GM19395 (cell line): Measurements from ENCODE around the gene CHN1.
A peak's percentile ranks its signal among the peaks of the same experiment; 100 is the strongest.

Experiments
- ATAC-seq: cut with Tn5 transposase; IDR thresholded peaks from one replicate; pipeline ENCODE4 v1.9.1; 2021; ENCODE audit warnings: mild to moderate bottlenecking, moderate library complexity; ENCODE audit not compliant: unreplicated experiment

Gene CHN1

GRCh38 chr2:175010848-175011254, 5.7 kb upstream of the CHN1 start:
- ATAC-seq = no peak

DNA sequence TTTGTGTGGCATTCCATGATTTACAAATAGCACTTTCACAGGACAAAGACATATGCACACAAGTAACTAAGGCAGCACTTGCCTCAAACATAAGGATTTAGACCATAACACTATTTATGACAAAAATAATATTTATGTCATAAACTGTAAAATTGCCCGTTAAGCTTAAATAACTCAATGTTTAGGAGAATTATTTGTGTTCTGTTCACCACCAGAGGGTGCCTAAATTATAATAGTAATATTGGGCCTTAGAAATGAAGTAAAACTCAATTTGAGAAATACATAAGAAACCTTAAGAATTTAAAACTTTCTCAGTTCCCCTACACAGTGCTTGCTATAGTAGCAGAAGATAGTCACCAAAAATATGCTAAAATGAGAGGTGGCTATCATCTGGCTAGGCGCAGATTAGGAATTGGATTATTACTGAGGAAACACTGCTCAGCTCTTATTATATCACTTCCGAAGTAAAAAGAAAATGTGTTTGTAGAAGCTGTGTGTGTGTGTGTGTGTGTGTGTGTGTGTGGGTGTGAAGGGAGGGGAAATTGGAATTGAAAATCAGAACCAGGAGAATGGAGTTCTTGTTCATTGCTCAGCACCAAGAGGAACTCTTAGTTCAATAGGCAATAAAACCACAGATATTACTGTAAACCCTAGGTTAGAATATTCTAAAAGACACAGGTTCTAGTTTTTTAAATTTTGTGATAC, 4.9 kb upstream of the CHN1 start:
- ATAC-seq = no peak

GRCh38 chr2:175008801-175009495, 3.8 kb upstream of the CHN1 start:
- no peak for ATAC-seq

DNA sequence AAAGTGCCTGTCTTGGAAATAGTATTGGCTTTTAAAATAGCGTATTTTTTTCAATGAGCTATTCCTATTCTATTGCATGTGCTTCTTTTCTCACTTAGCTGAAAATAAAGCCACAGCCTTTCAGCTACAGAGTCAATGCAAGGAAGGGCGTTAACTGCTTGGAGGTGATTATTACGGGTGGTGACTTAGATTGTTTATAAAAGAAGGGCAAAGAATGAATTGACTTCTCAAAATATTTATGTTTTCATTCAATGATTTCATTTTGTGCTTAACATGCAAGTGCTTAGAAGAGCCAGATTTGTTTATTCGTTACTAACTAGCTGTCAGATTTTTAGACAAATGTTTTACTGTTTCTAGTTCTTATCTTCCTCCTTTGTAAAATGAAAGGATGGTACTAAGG, 2.8 kb upstream of the CHN1 start:
- no peak for ATAC-seq

DNA sequence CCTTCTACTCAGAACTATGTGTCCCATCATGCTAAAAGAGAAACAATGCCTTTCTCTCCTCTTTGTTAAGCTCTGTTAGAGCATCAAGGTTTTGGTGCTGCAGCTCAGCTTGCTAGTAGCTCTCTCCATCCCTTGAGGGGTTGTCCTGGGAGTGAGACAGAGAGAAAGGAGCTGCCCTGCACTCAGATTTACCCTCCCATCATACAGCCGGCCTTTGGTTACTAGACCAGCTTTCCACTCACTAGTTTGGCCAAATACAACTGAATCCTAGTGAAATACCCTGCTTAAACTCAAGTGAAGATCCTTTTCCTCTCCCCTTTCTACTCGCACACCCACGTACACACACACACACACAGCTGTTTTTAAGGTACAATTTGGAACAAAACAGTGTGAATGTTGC, 2.3 kb upstream of the CHN1 start:
- ATAC-seq = no peak

- no peak for ATAC-seq
These were observed 1.1 kb upstream of the CHN1 start for GRCh38 chr2:175006281-175006680.

DNA sequence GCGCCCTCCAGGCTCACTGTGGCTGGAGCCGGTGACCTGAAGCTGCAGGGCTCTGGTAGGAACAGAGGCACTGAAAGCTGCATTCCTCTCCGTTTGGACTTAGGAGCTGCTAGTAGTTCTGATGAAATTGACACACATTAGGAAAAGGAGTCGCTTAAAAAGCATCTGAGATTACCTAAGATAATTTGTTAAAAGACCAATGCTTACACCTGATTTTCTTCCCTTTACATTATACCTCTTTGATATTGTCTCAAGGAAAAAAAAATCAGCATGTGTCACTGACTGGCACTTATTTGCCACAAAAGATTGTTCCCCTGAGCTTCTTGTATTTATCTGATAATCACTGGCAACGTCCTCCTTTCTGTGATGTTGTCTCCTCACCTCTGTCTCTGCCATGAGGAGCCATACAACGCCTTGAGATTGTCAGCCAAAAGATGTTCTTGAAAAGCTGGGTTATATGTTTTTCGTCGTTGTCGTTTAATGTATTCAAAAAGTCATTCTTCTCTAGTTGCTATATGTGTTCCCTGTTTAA, 618 bp upstream of the CHN1 start:
- ATAC-seq = no peak

DNA sequence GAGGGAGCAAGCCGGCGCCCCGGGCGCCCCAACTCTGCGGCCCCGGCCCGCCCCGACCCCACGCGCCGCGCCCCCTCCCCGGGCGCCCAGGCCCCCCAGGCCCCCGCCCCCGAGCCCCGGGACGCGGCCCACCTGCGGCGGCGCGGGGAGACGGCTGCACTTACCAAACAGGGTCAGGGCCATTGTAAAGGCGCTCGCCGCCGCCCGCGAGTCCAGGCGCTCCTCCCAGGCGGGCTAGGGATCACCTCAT, 526 bp downstream of the CHN1 start:
- ATAC-seq = peak; percentile 59

DNA sequence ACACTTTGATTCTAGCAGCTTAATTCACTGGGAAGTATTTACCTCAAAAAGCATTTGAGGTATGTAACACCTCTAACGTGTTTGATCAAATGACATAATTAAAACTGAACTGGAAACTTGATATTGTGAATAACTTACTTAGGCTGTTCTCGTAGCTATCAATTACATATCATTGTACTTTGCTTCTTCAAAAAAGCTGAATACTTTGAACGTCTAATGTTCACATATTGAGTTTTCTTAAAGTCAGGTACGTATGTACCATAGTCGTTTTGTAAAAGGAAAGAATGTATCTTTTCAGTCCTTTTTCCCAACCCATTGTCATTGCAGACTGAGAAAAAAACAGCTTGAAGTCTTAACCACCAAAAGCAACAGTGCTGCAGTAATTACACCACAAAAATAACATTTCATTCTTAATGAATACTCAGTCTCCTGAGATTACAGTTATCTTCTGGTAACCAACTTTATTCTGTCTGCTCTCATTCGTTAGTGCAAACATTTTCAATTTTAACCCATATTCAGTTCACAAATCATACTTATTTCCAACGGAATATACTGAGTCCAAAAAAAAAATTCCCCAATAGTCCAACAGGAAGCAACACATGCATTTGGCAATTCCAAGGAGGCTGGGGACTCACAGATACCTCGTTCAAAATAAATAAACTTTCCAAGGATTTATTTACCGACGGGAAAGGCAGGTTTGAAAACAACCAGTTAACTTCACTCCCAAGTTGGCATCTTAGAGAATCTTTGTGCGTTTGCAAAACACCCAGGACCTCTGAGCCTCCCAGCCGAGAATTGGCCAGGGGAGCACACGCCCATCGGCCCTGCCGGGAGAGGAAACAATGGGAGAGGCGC, 1.1 kb downstream of the CHN1 start:
- peak; percentile 26 for ATAC-seq

- no peak for ATAC-seq
These were observed 2.5 kb downstream of the CHN1 start for GRCh38 chr2:175002547-175003274.

DNA sequence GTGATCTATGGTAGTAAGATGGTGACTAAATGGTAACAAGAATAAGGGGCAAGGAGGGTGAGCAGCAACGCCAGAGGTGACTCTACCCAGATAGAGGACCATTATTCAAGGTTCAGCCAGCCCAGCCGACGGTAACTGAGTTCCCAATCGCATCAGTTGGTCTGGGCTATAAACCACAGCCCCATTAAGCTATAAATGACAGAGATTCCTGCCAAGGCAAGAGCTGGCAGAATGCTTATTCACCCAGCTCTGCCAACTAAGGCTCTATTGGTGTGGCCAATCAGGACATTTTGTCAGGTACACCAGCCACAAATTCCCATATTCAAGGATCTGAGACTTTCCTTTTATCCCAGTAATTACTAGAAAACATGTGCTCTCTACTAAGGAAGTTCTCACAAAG, 3.6 kb downstream of the CHN1 start:
- ATAC-seq = no peak

- ATAC-seq = no peak
These were observed 8.1 kb downstream of the CHN1 start for GRCh38 chr2:174997110-174997509.

DNA sequence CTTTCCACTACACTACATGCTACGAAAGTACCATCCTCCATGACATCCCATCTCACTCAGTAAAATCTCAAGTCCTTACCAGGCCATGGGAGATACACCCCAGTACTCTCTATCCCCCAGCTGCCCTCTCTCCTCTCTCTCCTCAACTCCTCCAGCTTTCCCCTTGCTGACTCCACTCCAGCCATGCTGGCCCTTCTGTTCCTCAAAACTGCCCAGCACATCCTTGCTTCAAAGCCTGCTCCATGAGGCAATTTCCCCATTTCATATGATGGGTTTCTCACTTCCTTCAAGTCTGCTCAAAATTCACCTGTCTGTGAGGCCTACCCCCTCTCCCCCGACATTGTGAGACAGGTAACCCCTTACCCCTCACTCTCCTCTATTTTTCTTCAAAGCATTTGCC, 8.6 kb downstream of the CHN1 start:
- no peak for ATAC-seq

- no peak for ATAC-seq
These were observed 10.8 kb downstream of the CHN1 start for GRCh38 chr2:174994381-174994780.

GRCh38 chr2:174992886-174993285, 12.3 kb downstream of the CHN1 start:
- ATAC-seq = no peak

DNA sequence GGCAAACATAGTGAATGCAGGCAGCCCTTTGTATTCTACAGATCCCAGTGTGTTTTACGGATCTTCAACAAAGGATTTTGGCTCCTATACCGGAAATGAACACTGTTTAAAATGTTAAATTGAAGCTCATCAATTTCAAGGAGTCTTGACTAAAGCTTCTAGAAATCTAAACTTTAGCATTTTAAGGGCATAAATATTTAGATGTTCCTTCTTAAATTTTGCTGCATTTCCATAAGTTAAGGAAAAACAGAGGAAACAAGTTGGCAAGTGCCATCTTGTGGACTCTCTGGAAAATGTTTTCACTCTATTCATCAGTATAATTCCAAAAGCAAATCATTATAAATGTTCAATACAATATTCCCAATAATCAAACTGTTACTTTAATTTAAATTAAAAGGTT, 19.6 kb downstream of the CHN1 start:
- ATAC-seq = no peak

- ATAC-seq = no peak
These were observed 20.6 kb downstream of the CHN1 start for GRCh38 chr2:174984561-174984960.

DNA sequence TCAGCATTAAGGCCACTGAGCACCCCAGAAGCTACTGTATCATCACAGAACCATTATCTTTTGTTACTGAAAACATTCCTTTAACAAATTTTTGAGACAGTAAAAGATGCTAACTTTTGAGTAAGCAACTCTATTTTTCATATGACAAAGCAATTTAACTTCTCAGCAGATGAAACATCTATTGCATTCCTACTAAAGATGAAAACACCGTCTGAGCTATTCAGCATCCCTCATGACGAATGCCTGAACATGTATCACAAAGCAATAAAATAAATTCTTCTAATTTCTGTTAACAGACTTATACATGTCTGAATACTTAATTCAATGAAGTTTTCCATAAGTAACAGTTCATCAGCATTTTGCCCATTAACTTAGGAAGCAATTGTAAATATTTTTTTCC, 23.9 kb downstream of the CHN1 start:
- ATAC-seq = no peak

GRCh38 chr2:174979996-174980395, 25.2 kb downstream of the CHN1 start:
- ATAC-seq = no peak

GRCh38 chr2:174977364-174977763, 27.8 kb downstream of the CHN1 start:
- no peak for ATAC-seq

DNA sequence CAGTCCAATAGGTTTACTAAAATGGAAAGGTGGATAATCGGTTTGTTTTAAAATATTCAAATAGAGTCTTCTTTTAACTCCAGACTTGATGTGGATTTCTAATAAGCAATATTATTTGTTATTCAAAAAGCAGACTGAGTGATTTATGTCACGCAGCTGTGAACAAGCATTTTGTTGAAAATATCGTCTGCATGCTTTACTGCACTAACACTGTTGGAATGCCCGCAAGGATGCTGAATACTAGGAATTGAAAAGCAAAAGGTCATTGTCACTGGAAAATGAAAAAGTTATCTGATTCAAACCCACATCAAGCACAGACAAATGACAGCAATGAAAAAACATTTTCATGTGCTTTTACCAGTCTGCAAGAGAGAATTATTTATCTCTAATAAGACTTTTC, 31.1 kb downstream of the CHN1 start:
- ATAC-seq = no peak
